GM23338 (cell line): ENCODE measurements around the gene BCL2L13. TPM values are rescaled to one million over a fixed set of nuclear protein-coding genes. Genes with fewer than 3 reads are reported as not detected.

Source experiments
- ATAC-seq: fragments of 200-7000 bp; cut with Tn5 transposase; 3 replicates; pipeline ENCODE4 v1.9.1; 2020
- DNase-seq: peaks from one replicate; pipeline ENCODE4 v3.0.0-alpha.2; 2015; ENCODE audit warnings: low spot score
- H2AFZ ChIP-seq: fragments of 200-600 bp; sonication (generic); 2 replicates; pipeline ENCODE4 v1.8.0; 2016; ENCODE audit warnings: antibody characterized with exemption, mild to moderate bottlenecking, moderate library complexity
- H3F3A ChIP-seq: fragments of 200-600 bp; sonication (generic); replicated peaks from 2 replicates; pipeline ENCODE4 v1.8.0; 2017; ENCODE audit warnings: antibody characterized with exemption, mixed run types, low read depth
- H3K27ac ChIP-seq: fragments of 200-600 bp; sonication (generic); 2 replicates; pipeline ENCODE4 v1.6.1; 2016; ENCODE audit warnings: low read depth
- H3K27me3 ChIP-seq: fragments of 200-600 bp; sonication (generic); 2 replicates; pipeline ENCODE4 v1.8.0; 2016; ENCODE audit warnings: mild to moderate bottlenecking, mixed run types, moderate library complexity; ENCODE audit not compliant: insufficient read depth
- H3K36me3 ChIP-seq: fragments of 200-600 bp; sonication (generic); 2 replicates; pipeline ENCODE4 v1.8.0; 2016; ENCODE audit warnings: mild to moderate bottlenecking; ENCODE audit not compliant: insufficient read depth
- H3K4me1 ChIP-seq: fragments of 200-600 bp; sonication (generic); 2 replicates; pipeline ENCODE4 v1.8.0; 2016; ENCODE audit warnings: mild to moderate bottlenecking, moderate library complexity; ENCODE audit not compliant: insufficient read depth
- H3K4me2 ChIP-seq: fragments of 200-600 bp; sonication (generic); 2 replicates; pipeline ENCODE4 v1.7.1; 2017; ENCODE audit warnings: mixed run types
- H3K4me3 ChIP-seq: fragments of 200-600 bp; sonication (generic); 2 replicates; pipeline ENCODE4 v1.6.1; 2016; ENCODE audit warnings: mixed run types
- H3K79me2 ChIP-seq: fragments of 200-600 bp; sonication (generic); replicated peaks from 2 replicates; pipeline ENCODE4 v1.8.0; 2017; ENCODE audit warnings: mild to moderate bottlenecking; ENCODE audit not compliant: insufficient read depth
- H3K9me2 ChIP-seq: fragments of 200-600 bp; sonication (generic); 2 replicates; pipeline ENCODE4 v1.8.0; 2017; ENCODE audit not compliant: insufficient read depth
- H4K20me1 ChIP-seq: fragments of 200-600 bp; sonication (generic); replicated peaks from 2 replicates; pipeline ENCODE4 v1.8.0; 2017; ENCODE audit warnings: mild to moderate bottlenecking; ENCODE audit not compliant: insufficient read depth
- H3K27ac Mint-ChIP-seq: 2 replicates; pipeline ENCODE4 v1.8.0; 2020; ENCODE audit warnings: inconsistent platforms, mild to moderate bottlenecking, moderate library complexity, mixed read lengths
- H3K27me3 Mint-ChIP-seq: 3 replicates; pipeline ENCODE4 v1.8.0; 2022; ENCODE audit warnings: low read depth, mild to moderate bottlenecking, moderate library complexity, mixed read lengths, inconsistent platforms; ENCODE audit not compliant: insufficient read depth, poor library complexity
- H3K36me3 Mint-ChIP-seq: 3 replicates; pipeline ENCODE4 v1.8.0; 2021; ENCODE audit warnings: low read depth, mild to moderate bottlenecking, inconsistent platforms, moderate library complexity, mixed read lengths
- H3K4me1 Mint-ChIP-seq: 3 replicates; pipeline ENCODE4 v1.8.0; 2020; ENCODE audit warnings: mild to moderate bottlenecking, inconsistent platforms, mixed read lengths
- H3K4me3 Mint-ChIP-seq: 3 replicates; pipeline ENCODE4 v1.8.0; 2021; ENCODE audit warnings: moderate library complexity, mild to moderate bottlenecking, inconsistent platforms, mixed read lengths
- H3K9me3 Mint-ChIP-seq: 3 replicates; pipeline ENCODE4 v1.8.0; 2020; ENCODE audit warnings: moderate library complexity, mild to moderate bottlenecking, inconsistent platforms, mixed read lengths
- CREB1 ChIP-seq: fragments of 250-450 bp; sonication (Bioruptor Pico); IDR thresholded peaks from 2 replicates; pipeline ENCODE4 v1.5.0; 2020; ENCODE audit warnings: low read depth, mild to moderate bottlenecking, moderate library complexity
- EZH2 ChIP-seq: fragments of 200-600 bp; sonication (generic); IDR thresholded peaks from one replicate; pipeline ENCODE4 v1.8.0; 2017; ENCODE audit warnings: antibody characterized with exemption, mild to moderate bottlenecking, low read depth; ENCODE audit not compliant: unreplicated experiment
- EZH2phosphoT487 ChIP-seq: fragments of 200-600 bp; sonication (generic); IDR thresholded peaks from one replicate; pipeline ENCODE4 v1.8.1; 2018; ENCODE audit warnings: antibody characterized with exemption; ENCODE audit not compliant: unreplicated experiment
- JUNB ChIP-seq: IDR thresholded peaks from one replicate; pipeline ENCODE4 v1.6.1; 2016; ENCODE audit warnings: antibody characterized with exemption; ENCODE audit not compliant: unreplicated experiment
- NANOG ChIP-seq: IDR thresholded peaks from 2 replicates; pipeline ENCODE4 v1.6.1; 2016; ENCODE audit warnings: antibody characterized with exemption, borderline replicate concordance
- POLR2AphosphoS5 ChIP-seq: IDR thresholded peaks from 2 replicates; pipeline ENCODE4 v1.6.1; 2016; ENCODE audit warnings: antibody characterized with exemption, low read depth
- STAT1 ChIP-seq: IDR thresholded peaks from one replicate; pipeline ENCODE4 v1.6.1; 2016; ENCODE audit warnings: antibody characterized with exemption; ENCODE audit not compliant: unreplicated experiment
- ZNF114 ChIP-seq: fragments of 250-450 bp; sonication (Bioruptor Pico); IDR thresholded peaks from 2 replicates; pipeline ENCODE4 v1.5.0; 2020; ENCODE audit warnings: mild to moderate bottlenecking, moderate library complexity
- ZNF331 ChIP-seq: fragments of 250-450 bp; sonication (Bioruptor Pico); IDR thresholded peaks from 2 replicates; pipeline ENCODE4 v1.5.0; 2020; ENCODE audit warnings: low read depth, mild to moderate bottlenecking, moderate library complexity
- ZNF462 ChIP-seq: fragments of 250-450 bp; sonication (Bioruptor Pico); IDR thresholded peaks from 2 replicates; pipeline ENCODE4 v1.5.0; 2020; ENCODE audit warnings: mild to moderate bottlenecking, moderate library complexity
- polyA plus RNA-seq: library from polyadenylated mRNA; unstranded; fragments of >200 nt; fragmentation: Nextera tagmentation; extraction: Ambion mirVana; gene quantifications from 2 replicates; pipeline ENCODE4 v1.2.1, GENCODE V29; 2016
- total RNA-seq: library from RNA; depleted of rRNA; stranded (reverse); fragments of >200 nt; shearing (Covaris generic); gene quantifications from 2 replicates; pipeline ENCODE4 v1.2.3, GENCODE V29; 2014
- TF ChIP-seq, protein P1 (sequence below): IDR thresholded peaks from 2 replicates; pipeline ENCODE4 v1.6.1; 2016; ENCODE audit warnings: antibody characterized with exemption
- TF ChIP-seq, protein P2 (sequence below), 2 experiments: fragments of 200-600 bp in 1 of 2; sonication (generic) in 1 of 2; conservative IDR thresholded peaks; 2 replicates each; pipeline versions ENCODE4 v1.5.1 to v1.6.1; 2016 to 2017; ENCODE audit warnings: antibody characterized with exemption in 2 of 2, low read depth in 2 of 2, mild to moderate bottlenecking in 2 of 2, moderate library complexity in 1 of 2
- TF ChIP-seq, protein P3 (sequence below): IDR thresholded peaks from one replicate; pipeline ENCODE4 v1.6.1; 2018; ENCODE audit warnings: antibody characterized with exemption; ENCODE audit not compliant: unreplicated experiment

The BCL2L13 gene
- total and polyA plus RNA-seq, 2 experiments from 2014 or later, result 22.4 to 32.3 TPM

DNA sequence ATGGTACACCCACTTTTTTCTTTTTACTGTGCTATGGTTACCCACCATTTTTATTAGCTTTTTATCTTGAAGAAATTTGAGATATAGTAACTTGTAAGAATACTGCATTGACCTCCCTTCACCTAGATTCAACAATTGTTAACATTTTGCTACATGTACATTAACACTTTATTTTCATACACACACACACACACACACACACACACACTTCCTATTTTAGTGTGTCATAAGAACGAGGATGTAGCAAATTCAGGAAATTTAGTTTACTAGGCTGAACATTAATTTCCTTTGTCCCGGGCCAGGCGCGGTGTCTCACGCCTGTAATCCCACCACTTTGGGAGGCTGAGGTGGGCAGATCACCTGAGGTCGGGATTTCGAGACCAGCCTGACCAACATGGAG lies 8.9 kb upstream of the BCL2L13 start:
- Histone ChIP-seq H4K20me1 (peaks cover 11% of the 10 kb centered on the region), H3K4me1 (no peaks in the 10 kb centered on the region; the same call in 1 of the 2 replicates), H3F3A (0 out of 2 replicates have a peak, but pooled peaks cover 2% of the 10 kb centered on the region), H3K36me3 (no peaks in the 10 kb centered on the region), H3K27me3 (no peaks in the 10 kb centered on the region), H3K4me2 (peak overlapping the region; percentile 68), H2AFZ (no peak overlapping the region), H3K4me3 (peak overlapping the region; percentile 69; the same call in 1 of the 2 replicates), H3K9me2 (no peaks in the 10 kb centered on the region), H3K79me2 (peaks cover 38% of the 10 kb centered on the region), H3K27ac (peak overlapping the region; percentile 82; the same call in 1 of the 2 replicates)
- DNase-seq (no peak), ATAC-seq (no peak)
- peaks cover 7% of the 10 kb centered on the region; the same call in 2 of the 3 replicates for H3K4me1 Mint-ChIP-seq
- H3K36me3 Mint-ChIP-seq, result no peaks in the 10 kb centered on the region
- no peaks in the 10 kb centered on the region for H3K9me3 Mint-ChIP-seq
- H3K27ac Mint-ChIP-seq, result peak overlapping the region; percentile 83
- TF ChIP-seq, protein P1, sequence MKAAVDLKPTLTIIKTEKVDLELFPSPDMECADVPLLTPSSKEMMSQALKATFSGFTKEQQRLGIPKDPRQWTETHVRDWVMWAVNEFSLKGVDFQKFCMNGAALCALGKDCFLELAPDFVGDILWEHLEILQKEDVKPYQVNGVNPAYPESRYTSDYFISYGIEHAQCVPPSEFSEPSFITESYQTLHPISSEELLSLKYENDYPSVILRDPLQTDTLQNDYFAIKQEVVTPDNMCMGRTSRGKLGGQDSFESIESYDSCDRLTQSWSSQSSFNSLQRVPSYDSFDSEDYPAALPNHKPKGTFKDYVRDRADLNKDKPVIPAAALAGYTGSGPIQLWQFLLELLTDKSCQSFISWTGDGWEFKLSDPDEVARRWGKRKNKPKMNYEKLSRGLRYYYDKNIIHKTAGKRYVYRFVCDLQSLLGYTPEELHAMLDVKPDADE, result no peak
- no peak for TF ChIP-seq ZNF114 (CRISPR knock-in tag)
- no peak for TF ChIP-seq ZNF462 (CRISPR knock-in tag)
- TF ChIP-seq, protein P2, sequence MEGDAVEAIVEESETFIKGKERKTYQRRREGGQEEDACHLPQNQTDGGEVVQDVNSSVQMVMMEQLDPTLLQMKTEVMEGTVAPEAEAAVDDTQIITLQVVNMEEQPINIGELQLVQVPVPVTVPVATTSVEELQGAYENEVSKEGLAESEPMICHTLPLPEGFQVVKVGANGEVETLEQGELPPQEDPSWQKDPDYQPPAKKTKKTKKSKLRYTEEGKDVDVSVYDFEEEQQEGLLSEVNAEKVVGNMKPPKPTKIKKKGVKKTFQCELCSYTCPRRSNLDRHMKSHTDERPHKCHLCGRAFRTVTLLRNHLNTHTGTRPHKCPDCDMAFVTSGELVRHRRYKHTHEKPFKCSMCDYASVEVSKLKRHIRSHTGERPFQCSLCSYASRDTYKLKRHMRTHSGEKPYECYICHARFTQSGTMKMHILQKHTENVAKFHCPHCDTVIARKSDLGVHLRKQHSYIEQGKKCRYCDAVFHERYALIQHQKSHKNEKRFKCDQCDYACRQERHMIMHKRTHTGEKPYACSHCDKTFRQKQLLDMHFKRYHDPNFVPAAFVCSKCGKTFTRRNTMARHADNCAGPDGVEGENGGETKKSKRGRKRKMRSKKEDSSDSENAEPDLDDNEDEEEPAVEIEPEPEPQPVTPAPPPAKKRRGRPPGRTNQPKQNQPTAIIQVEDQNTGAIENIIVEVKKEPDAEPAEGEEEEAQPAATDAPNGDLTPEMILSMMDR (conservative IDR thresholded peaks at IDR 0.05; ENCODE audit: low read depth in 2 of 2), result no peak
- no peak for TF ChIP-seq CREB1 (CRISPR knock-in tag)
- no peak for TF ChIP-seq NANOG
- TF ChIP-seq, protein P3, sequence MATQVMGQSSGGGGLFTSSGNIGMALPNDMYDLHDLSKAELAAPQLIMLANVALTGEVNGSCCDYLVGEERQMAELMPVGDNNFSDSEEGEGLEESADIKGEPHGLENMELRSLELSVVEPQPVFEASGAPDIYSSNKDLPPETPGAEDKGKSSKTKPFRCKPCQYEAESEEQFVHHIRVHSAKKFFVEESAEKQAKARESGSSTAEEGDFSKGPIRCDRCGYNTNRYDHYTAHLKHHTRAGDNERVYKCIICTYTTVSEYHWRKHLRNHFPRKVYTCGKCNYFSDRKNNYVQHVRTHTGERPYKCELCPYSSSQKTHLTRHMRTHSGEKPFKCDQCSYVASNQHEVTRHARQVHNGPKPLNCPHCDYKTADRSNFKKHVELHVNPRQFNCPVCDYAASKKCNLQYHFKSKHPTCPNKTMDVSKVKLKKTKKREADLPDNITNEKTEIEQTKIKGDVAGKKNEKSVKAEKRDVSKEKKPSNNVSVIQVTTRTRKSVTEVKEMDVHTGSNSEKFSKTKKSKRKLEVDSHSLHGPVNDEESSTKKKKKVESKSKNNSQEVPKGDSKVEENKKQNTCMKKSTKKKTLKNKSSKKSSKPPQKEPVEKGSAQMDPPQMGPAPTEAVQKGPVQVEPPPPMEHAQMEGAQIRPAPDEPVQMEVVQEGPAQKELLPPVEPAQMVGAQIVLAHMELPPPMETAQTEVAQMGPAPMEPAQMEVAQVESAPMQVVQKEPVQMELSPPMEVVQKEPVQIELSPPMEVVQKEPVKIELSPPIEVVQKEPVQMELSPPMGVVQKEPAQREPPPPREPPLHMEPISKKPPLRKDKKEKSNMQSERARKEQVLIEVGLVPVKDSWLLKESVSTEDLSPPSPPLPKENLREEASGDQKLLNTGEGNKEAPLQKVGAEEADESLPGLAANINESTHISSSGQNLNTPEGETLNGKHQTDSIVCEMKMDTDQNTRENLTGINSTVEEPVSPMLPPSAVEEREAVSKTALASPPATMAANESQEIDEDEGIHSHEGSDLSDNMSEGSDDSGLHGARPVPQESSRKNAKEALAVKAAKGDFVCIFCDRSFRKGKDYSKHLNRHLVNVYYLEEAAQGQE, result no peak
- no peak for TF ChIP-seq POLR2AphosphoS5
- TF ChIP-seq ZNF331 (CRISPR knock-in tag), result no peak
- TF ChIP-seq STAT1, result no peak
- no peak for TF ChIP-seq JUNB
- TF ChIP-seq EZH2, result no peak
- TF ChIP-seq EZH2phosphoT487, result no peak
- H3K27me3 Mint-ChIP-seq, result peaks cover 2% of the 10 kb centered on the region
- H3K4me3 Mint-ChIP-seq, result peak overlapping the region; percentile 96
